ENCODE measurements around the gene MAGEA4.

Gene MAGEA4

GRCh38 chrX:151875270-151876026 lies 37.2 kb upstream of the MAGEA4 start:
- no peaks in the 10 kb centered on the region for H3K36me3 ChIP-seq (ENCODE audit: control insufficient read depth, low read length)
- no peaks in the 10 kb centered on the region for H3K27me3 ChIP-seq (ENCODE audit: control insufficient read depth, low read length)
- no peak overlapping the region for H3K4me2 ChIP-seq (ENCODE audit: low read length)
- H3K4me3 ChIP-seq (ENCODE audit: low read length): no peak overlapping the region
- TF ChIP-seq CTCF (IDR thresholded peaks at IDR 0.05; ENCODE audit: low read depth, low read length, poor library complexity, severe bottlenecking): no peak
- TF ChIP-seq EZH2phosphoT487 (IDR thresholded peaks at IDR 0.05; ENCODE audit: borderline replicate concordance, low read length): no peak
- H3K79me2 ChIP-seq (ENCODE audit: control insufficient read depth, low read length): no peaks in the 10 kb centered on the region
- no peaks in the 10 kb centered on the region for H3K9me3 ChIP-seq (ENCODE audit: control insufficient read depth, insufficient read depth, low read length)
- H4K20me1 ChIP-seq (ENCODE audit: control insufficient read depth, insufficient read depth, low read depth, low read length): no peaks in the 10 kb centered on the region
- no peaks in the 10 kb centered on the region for H3K4me1 ChIP-seq (ENCODE audit: control insufficient read depth, low read length)
- H3F3A ChIP-seq (ENCODE audit: control insufficient read depth, insufficient read depth): no peaks in the 10 kb centered on the region
- no peak overlapping the region for H3K27ac ChIP-seq (ENCODE audit: low read depth, low read length)
- H3K9me2 ChIP-seq (replicated peaks; ENCODE audit: control insufficient read depth, low read length): no peaks in the 10 kb centered on the region

- Histone ChIP-seq H3K27ac (ENCODE audit: low read depth, low read length) (no peak overlapping the region), H3K4me1 (ENCODE audit: control insufficient read depth, low read length) (no peaks in the 10 kb centered on the region), H3K27me3 (ENCODE audit: control insufficient read depth, low read length) (no peaks in the 10 kb centered on the region), H3K9me2 (replicated peaks; ENCODE audit: control insufficient read depth, low read length) (no peaks in the 10 kb centered on the region), H3K36me3 (ENCODE audit: control insufficient read depth, low read length) (no peaks in the 10 kb centered on the region), H4K20me1 (ENCODE audit: control insufficient read depth, insufficient read depth, low read depth, low read length) (no peaks in the 10 kb centered on the region), H3K4me2 (ENCODE audit: low read length) (no peak overlapping the region), H3F3A (ENCODE audit: control insufficient read depth, insufficient read depth) (no peaks in the 10 kb centered on the region), H3K79me2 (ENCODE audit: control insufficient read depth, low read length) (no peaks in the 10 kb centered on the region), H3K9me3 (ENCODE audit: control insufficient read depth, insufficient read depth, low read length) (no peaks in the 10 kb centered on the region), H3K4me3 (ENCODE audit: low read length) (no peak overlapping the region)
- no peak for TF ChIP-seq CTCF (IDR thresholded peaks at IDR 0.05; ENCODE audit: low read depth, low read length, poor library complexity, severe bottlenecking)
Observed at GRCh38 chrX:151878574-151878973, 34.1 kb upstream of the MAGEA4 start.

- Histone ChIP-seq H3K36me3 (ENCODE audit: control insufficient read depth, low read length) (no peaks in the 10 kb centered on the region), H3K4me1 (ENCODE audit: control insufficient read depth, low read length) (no peaks in the 10 kb centered on the region), H4K20me1 (ENCODE audit: control insufficient read depth, insufficient read depth, low read depth, low read length) (no peaks in the 10 kb centered on the region), H3K27ac (ENCODE audit: low read depth, low read length) (no peak overlapping the region), H3K4me3 (ENCODE audit: low read length) (no peak overlapping the region), H3K9me2 (replicated peaks; ENCODE audit: control insufficient read depth, low read length) (no peaks in the 10 kb centered on the region), H3K79me2 (ENCODE audit: control insufficient read depth, low read length) (no peaks in the 10 kb centered on the region), H3K9me3 (ENCODE audit: control insufficient read depth, insufficient read depth, low read length) (no peaks in the 10 kb centered on the region), H3K27me3 (ENCODE audit: control insufficient read depth, low read length) (no peaks in the 10 kb centered on the region), H3K4me2 (ENCODE audit: low read length) (no peak overlapping the region), H3F3A (ENCODE audit: control insufficient read depth, insufficient read depth) (no peaks in the 10 kb centered on the region)
- TF ChIP-seq CTCF (IDR thresholded peaks at IDR 0.05; ENCODE audit: low read depth, low read length, poor library complexity, severe bottlenecking) (no peak), EZH2phosphoT487 (IDR thresholded peaks at IDR 0.05; ENCODE audit: borderline replicate concordance, low read length) (no peak)
Observed at GRCh38 chrX:151879856-151880255, 32.8 kb upstream of the MAGEA4 start.
